Breast epithelium (tissue), 4 donors: Measurements from ENCODE around the gene RSF1. TPM values are rescaled to one million over a fixed set of nuclear protein-coding genes. Genes with fewer than 3 reads are reported as not detected.

Source experiments
- DNase-seq, 2 donors: peaks; one replicate each; pipeline ENCODE4 v3.0.0-alpha.2; 2019; ENCODE audit warnings: low spot score in 2 of 2
- H3K27ac ChIP-seq, 2 donors: fragments of 200-600 bp; sonication (generic) in 1 of 2; one replicate each; pipeline ENCODE4 v1.5.1; 2016 to 2019; ENCODE audit warnings: mild to moderate bottlenecking in 1 of 2
- H3K27me3 ChIP-seq, 2 donors: fragments of 200-600 bp; sonication (generic) in 1 of 2; one replicate each; pipeline versions ENCODE4 v1.5.1 to v1.6.0; 2017 to 2019; ENCODE audit warnings: control low read depth in 1 of 2, mild to moderate bottlenecking in 1 of 2
- H3K36me3 ChIP-seq: fragments of 200-600 bp; one replicate; pipeline ENCODE4 v1.5.1; 2019
- H3K4me1 ChIP-seq, 2 donors: fragments of 200-600 bp; sonication (generic); one replicate each; pipeline ENCODE4 v1.5.1; 2016 to 2019; ENCODE audit warnings: control low read depth in 1 of 2
- H3K4me3 ChIP-seq, 3 donors: fragments of 200-600 bp; sonication (generic); 1 replicate in 2 of 3; 2 replicates in 1 of 3; pipeline ENCODE4 v1.5.1; 2016 to 2019; ENCODE audit warnings: mild to moderate bottlenecking in 3 of 3, moderate library complexity in 2 of 3
- H3K9me3 ChIP-seq, 2 donors: fragments of 200-600 bp; sonication (generic) in 1 of 2; one replicate each; pipeline ENCODE4 v1.5.1; 2016 to 2019; ENCODE audit warnings: control low read depth in 1 of 2
- CTCF ChIP-seq, 3 donors: fragments of 450-650 bp; IDR thresholded peaks; one replicate each; pipeline ENCODE4 v1.5.1; 2016 to 2017; ENCODE audit warnings: antibody characterized with exemption in 3 of 3, mild to moderate bottlenecking in 3 of 3, moderate library complexity in 3 of 3
- POLR2A ChIP-seq: fragments of 450-650 bp; IDR thresholded peaks from one replicate; pipeline ENCODE4 v1.6.1; 2016; ENCODE audit warnings: antibody characterized with exemption, mild to moderate bottlenecking, moderate library complexity
- POLR2AphosphoS5 ChIP-seq, 3 donors: sonication (generic); formaldehyde crosslinking; IDR thresholded peaks; one replicate each; pipeline ENCODE4 v1.6.1; 2017; ENCODE audit warnings: antibody characterized with exemption in 3 of 3
- intact Hi-C: fragments of 100-400 bp; cut with DNase I; formaldehyde crosslinking; loops from one replicate; pipeline ENCODE4 v1.15.1; 2023; ENCODE audit warnings: low total_unique reads
- total RNA-seq, 3 donors: library from RNA; depleted of rRNA; stranded (reverse); fragments of >200 nt; gene quantifications; one replicate each; pipeline ENCODE4 v1.1.0, GENCODE V29; 2016

The RSF1 gene
- total RNA-seq, 3 donors from 2014 or later = 82.2 to 112 (median 82.3) TPM

- no peak for DNase-seq
- Histone ChIP-seq H3K27ac (no peak overlapping the region), H3K4me1 (no peaks in the 10 kb centered on the region), H3K27me3 (no peaks in the 10 kb centered on the region), H3K9me3 (no peaks in the 10 kb centered on the region), H3K4me3 (no peak overlapping the region), H3K36me3 (peaks cover 3% of the 10 kb centered on the region)
- intact Hi-C loops = no loop called here
- TF ChIP-seq CTCF (IDR thresholded peaks at IDR 0.05) (no peak), POLR2A (no peak), POLR2AphosphoS5 (IDR thresholded peaks at IDR 0.05) (no peak)
These were observed 121.6 kb downstream of the RSF1 start for GRCh38 chr11:77698896-77699295.

GRCh38 chr11:77697865-77698264, 122.7 kb downstream of the RSF1 start:
- DNase-seq = no peak
- intact Hi-C loops = no loop called here
- TF ChIP-seq POLR2AphosphoS5 (IDR thresholded peaks at IDR 0.05) (no peak), POLR2A (no peak), CTCF (IDR thresholded peaks at IDR 0.05) (no peak)
- Histone ChIP-seq H3K9me3 (no peaks in the 10 kb centered on the region), H3K4me1 (no peaks in the 10 kb centered on the region), H3K27me3 (no peaks in the 10 kb centered on the region), H3K36me3 (peaks cover 3% of the 10 kb centered on the region), H3K27ac (no peak overlapping the region), H3K4me3 (no peak overlapping the region)

GRCh38 chr11:77695417-77695816, 125.1 kb downstream of the RSF1 start:
- H3K4me1 ChIP-seq = no peaks in the 10 kb centered on the region
- H3K36me3 ChIP-seq = no peaks in the 10 kb centered on the region
- no peak for TF ChIP-seq POLR2AphosphoS5 (IDR thresholded peaks at IDR 0.05)
- no peak for TF ChIP-seq CTCF (IDR thresholded peaks at IDR 0.05)
- no peak for TF ChIP-seq POLR2A
- H3K27ac ChIP-seq = no peak overlapping the region
- H3K4me3 ChIP-seq = no peak overlapping the region
- no peaks in the 10 kb centered on the region for H3K9me3 ChIP-seq
- H3K27me3 ChIP-seq = no peaks in the 10 kb centered on the region
- no peak for DNase-seq
- intact Hi-C loops = no loop called here

GRCh38 chr11:77690649-77691048, 129.9 kb downstream of the RSF1 start:
- intact Hi-C loops = no loop called here
- no peaks in the 10 kb centered on the region for H3K36me3 ChIP-seq

GRCh38 chr11:77687088-77687487, 133.4 kb downstream of the RSF1 start:
- intact Hi-C loops = no loop called here
- H3K4me1 ChIP-seq = no peaks in the 10 kb centered on the region
- TF ChIP-seq CTCF (IDR thresholded peaks at IDR 0.05) (no peak), POLR2A (no peak), POLR2AphosphoS5 (IDR thresholded peaks at IDR 0.05) (no peak)
- no peak overlapping the region for H3K27ac ChIP-seq
- DNase-seq = no peak
- no peaks in the 10 kb centered on the region for H3K36me3 ChIP-seq
- H3K9me3 ChIP-seq = no peaks in the 10 kb centered on the region
- H3K27me3 ChIP-seq = no peaks in the 10 kb centered on the region
- no peak overlapping the region for H3K4me3 ChIP-seq

More at GRCh38 chr11:77690649-77691048, 129.9 kb downstream of the RSF1 start:
- Histone ChIP-seq H3K4me3 (no peak overlapping the region), H3K27me3 (no peaks in the 10 kb centered on the region), H3K27ac (no peak overlapping the region), H3K9me3 (no peaks in the 10 kb centered on the region), H3K4me1 (no peaks in the 10 kb centered on the region)
- TF ChIP-seq POLR2AphosphoS5 (IDR thresholded peaks at IDR 0.05) = no peak
- TF ChIP-seq POLR2A = no peak
- TF ChIP-seq CTCF (IDR thresholded peaks at IDR 0.05) = no peak
- no peak for DNase-seq
